Activated naive CD4-positive, alpha-beta T cell treated with anti-CD3 and anti-CD28 coated beads, Interleukin-2, amount 50 U/mL, for 24 hours (primary cell): ENCODE results near the gene DSCAM.

Experiments used
- H3K27ac Mint-ChIP-seq: one replicate; pipeline ENCODE4 v1.8.0; 2021; ENCODE audit warnings: mild to moderate bottlenecking, mixed read lengths
- H3K27me3 Mint-ChIP-seq: one replicate; pipeline ENCODE4 v1.8.0; 2021; ENCODE audit warnings: mixed read lengths
- H3K36me3 Mint-ChIP-seq: one replicate; pipeline ENCODE4 v1.8.0; 2021; ENCODE audit warnings: mixed read lengths
- H3K4me1 Mint-ChIP-seq: one replicate; pipeline ENCODE4 v1.8.0; 2021; ENCODE audit warnings: mixed read lengths
- H3K4me3 Mint-ChIP-seq: one replicate; pipeline ENCODE4 v1.8.0; 2021; ENCODE audit warnings: mild to moderate bottlenecking, mixed read lengths
- H3K9me3 Mint-ChIP-seq: one replicate; pipeline ENCODE4 v1.8.0; 2021; ENCODE audit warnings: mixed read lengths

The DSCAM gene

DNA sequence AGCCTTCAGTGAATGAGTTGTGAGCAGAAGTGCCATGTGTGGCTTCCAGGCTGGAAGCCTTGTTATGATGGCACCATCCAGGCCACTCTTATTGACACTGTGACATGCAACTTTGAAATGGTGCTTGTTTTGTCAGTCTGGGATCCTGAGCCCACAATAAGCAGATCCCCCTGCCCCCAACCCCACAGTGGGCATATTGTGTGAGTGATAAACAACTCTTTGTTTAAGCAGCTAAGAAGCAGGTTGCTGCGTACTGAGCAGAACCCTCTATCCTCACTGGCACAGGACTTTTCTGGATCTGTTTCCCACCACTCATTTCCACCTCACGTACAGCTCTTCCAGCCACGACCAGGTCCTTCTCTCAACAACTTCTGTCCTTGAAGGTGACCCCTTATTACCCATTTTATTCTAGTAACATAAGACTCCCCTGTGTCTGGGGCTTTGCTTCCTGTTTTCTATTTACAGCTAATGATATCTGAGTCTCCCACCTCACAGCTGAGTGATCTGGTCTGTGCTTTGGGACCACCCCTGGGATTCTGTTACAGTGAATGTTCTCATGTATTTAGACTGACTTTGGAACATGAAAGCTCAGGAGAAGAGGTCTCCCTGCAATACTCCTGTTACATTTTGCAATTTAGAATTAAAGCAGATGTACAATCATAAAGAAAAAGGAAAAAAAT, 604.2 kb downstream of the DSCAM start:
- no peaks in the 10 kb centered on the region for H3K36me3 Mint-ChIP-seq
- H3K4me3 Mint-ChIP-seq, result no peak overlapping the region
- no peaks in the 10 kb centered on the region for H3K9me3 Mint-ChIP-seq
- H3K27me3 Mint-ChIP-seq, result no peaks in the 10 kb centered on the region
- H3K27ac Mint-ChIP-seq, result no peak overlapping the region
- no peaks in the 10 kb centered on the region for H3K4me1 Mint-ChIP-seq

DNA sequence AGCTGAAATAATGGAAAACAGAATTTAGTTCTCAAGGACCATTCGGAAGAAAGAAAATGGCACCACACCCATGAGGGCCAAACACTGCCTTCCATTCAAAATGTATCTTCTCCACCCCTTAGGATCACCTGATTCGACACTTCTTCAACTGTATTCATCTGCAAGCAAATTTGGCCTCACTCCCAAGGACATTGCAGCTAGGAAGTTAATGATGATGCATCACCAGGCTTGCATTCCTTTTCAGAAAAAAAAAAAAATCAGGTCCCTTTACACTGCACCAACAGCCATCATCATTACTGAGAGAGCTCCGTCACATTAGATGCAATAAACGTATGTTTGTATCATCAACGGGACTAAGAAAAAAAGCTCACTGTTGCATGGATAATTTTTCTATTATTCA, 611.4 kb downstream of the DSCAM start:
- no peaks in the 10 kb centered on the region for H3K36me3 Mint-ChIP-seq
- no peak overlapping the region for H3K4me3 Mint-ChIP-seq
- no peaks in the 10 kb centered on the region for H3K9me3 Mint-ChIP-seq
- H3K27ac Mint-ChIP-seq, result no peak overlapping the region
- peaks cover 2% of the 10 kb centered on the region for H3K27me3 Mint-ChIP-seq
- no peaks in the 10 kb centered on the region for H3K4me1 Mint-ChIP-seq

DNA sequence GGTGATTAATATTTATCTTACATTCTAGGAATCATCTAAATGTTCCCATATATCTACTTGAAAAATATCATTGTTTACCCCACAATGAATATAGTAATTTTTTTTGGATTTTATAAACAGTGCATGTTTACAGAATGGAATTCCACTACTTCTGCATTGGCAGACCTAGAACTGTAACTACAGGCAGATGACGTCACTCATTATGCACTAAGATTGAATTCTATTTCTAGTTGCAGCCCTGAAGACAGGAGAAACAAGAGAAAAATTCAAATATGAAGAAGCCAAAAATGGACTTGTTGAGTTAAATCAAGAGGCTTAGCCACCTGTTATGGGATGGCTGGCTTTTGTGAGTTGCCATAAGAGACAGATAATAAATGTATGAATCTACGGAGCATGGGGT, 615.0 kb downstream of the DSCAM start:
- no peaks in the 10 kb centered on the region for H3K9me3 Mint-ChIP-seq
- no peaks in the 10 kb centered on the region for H3K4me1 Mint-ChIP-seq
- H3K27ac Mint-ChIP-seq, result no peak overlapping the region
- H3K27me3 Mint-ChIP-seq, result peaks cover 3% of the 10 kb centered on the region
- H3K36me3 Mint-ChIP-seq, result no peaks in the 10 kb centered on the region
- no peak overlapping the region for H3K4me3 Mint-ChIP-seq

DNA sequence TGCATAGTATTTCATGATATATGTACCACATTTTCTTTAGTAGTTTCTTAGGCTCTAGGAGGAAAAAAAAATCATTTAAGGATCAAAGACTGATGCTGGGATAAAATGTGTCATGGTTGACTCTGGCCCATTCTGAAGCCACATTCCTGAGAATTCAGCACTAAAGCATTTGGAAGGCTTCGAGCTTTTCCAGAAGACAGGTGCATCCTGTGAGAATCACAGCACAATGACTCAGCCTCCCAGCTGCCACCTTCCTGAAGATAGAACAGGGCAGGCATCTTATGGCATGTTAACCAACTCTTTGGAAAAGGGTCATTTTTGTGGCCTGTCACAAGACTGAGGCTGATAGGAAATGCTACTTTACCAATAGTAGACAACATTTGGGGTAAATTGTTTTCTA, 619.9 kb downstream of the DSCAM start:
- peaks cover 2% of the 10 kb centered on the region for H3K27me3 Mint-ChIP-seq
- peaks cover 9% of the 10 kb centered on the region for H3K9me3 Mint-ChIP-seq
- no peaks in the 10 kb centered on the region for H3K36me3 Mint-ChIP-seq
- H3K27ac Mint-ChIP-seq, result no peak overlapping the region
- H3K4me3 Mint-ChIP-seq, result no peak overlapping the region
- H3K4me1 Mint-ChIP-seq, result no peaks in the 10 kb centered on the region

DNA sequence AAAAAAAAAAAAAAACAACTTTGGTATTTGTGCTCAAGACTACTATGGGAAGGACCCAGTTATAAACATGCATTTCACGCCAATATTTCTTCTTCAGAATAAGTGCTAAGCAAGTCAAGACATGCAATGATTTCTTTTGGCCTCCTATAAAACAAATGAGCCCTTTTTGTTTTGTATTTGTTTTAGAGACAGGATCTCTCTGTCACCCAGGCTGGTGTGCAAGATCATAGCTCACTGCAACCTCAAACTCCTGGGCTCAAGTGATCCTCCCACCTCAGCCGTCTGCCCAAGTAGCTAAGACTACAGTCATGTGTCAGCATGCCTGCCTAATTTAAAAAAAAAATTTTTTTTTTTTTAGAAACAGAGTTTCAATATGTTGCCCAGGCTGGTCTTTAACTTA, 631.0 kb downstream of the DSCAM start:
- Mint-ChIP-seq H3K9me3 (no peaks in the 10 kb centered on the region), H3K4me3 (no peak overlapping the region)

DNA sequence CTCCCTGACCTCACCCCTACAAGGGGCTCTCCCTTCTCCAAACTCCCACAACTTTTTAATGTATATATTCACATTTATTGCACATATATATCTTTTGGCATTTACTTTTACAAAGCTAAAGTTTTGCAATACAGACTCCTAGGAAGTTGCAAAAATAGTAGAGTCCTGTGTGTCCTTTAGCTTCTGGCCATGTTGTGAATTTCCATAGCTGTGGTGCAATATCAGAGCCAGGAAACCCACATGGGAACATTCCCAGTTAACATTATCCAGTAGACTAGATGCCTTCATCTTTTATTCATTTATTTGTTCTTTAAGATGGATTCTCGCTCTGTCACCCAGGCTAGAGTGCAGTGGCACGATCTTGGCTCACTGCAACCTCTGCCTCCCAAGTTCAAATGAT, 636.7 kb downstream of the DSCAM start:
- H3K4me3 Mint-ChIP-seq, result no peak overlapping the region
- H3K27me3 Mint-ChIP-seq, result peaks cover 2% of the 10 kb centered on the region
- H3K4me1 Mint-ChIP-seq, result no peaks in the 10 kb centered on the region
- H3K27ac Mint-ChIP-seq, result no peak overlapping the region
- no peaks in the 10 kb centered on the region for H3K36me3 Mint-ChIP-seq
- no peaks in the 10 kb centered on the region for H3K9me3 Mint-ChIP-seq

More for the DNA sequence above, 631.0 kb downstream of the DSCAM start:
- H3K27me3 Mint-ChIP-seq, result peaks cover 2% of the 10 kb centered on the region
- H3K36me3 Mint-ChIP-seq, result no peaks in the 10 kb centered on the region
- no peaks in the 10 kb centered on the region for H3K4me1 Mint-ChIP-seq
- no peak overlapping the region for H3K27ac Mint-ChIP-seq

DNA sequence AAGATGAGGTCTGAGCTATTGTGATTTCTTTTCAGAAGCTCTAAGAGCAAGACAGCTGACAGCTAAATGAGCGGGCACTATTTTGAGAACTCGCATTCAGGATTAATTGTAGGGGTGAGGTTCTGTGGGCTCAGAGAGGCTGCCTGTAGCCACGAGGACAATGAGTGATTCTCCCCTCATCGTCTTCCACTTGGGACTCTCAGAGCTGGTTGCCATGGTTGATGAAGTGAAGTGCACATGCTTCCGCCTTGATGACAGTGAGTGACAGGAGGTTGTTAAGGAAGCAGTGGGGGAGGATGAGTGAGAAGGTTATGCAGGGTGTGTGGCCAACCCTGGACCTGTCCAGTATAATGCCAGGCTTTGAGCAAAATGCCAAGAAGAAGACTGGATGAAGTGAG, 638.0 kb downstream of the DSCAM start:
- H3K4me3 Mint-ChIP-seq, result no peak overlapping the region
- no peaks in the 10 kb centered on the region for H3K9me3 Mint-ChIP-seq
- no peaks in the 10 kb centered on the region for H3K4me1 Mint-ChIP-seq
- no peak overlapping the region for H3K27ac Mint-ChIP-seq
- no peaks in the 10 kb centered on the region for H3K36me3 Mint-ChIP-seq
- peaks cover 2% of the 10 kb centered on the region for H3K27me3 Mint-ChIP-seq

DNA sequence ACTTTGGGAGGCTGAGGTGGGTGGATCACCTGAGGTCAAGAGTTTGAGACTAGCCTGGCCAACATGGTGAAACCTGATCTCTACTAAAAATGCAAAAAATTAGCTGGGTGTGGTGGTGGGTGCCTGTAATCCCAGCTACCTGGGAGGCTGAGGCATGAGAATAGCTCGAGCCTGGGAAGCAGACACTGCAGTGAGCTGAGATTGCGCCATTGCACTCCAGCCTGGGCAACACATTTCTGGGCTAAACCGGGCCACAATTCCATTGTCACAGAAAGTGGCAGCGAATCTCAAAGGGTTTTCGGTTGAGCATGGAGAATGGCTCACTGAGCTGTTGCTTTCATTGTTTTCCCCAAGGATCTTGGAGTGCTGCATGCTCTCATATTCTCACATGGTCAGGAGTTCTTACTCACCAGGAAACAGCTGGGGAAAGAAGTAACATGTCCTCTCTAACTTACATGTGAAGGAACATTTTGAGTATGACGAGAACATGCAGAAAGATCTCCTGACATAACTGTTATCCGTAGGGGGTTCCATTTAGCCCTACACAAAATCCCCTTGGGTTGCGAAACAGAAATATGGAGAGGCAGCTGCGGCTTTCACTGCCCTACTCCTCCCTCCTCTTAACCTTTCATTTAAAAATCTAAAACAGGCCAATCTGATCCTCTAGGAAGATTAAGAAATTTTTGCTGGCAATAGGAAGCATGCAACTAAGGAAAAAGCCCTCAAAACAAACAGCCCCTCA, 638.6 kb downstream of the DSCAM start:
- Mint-ChIP-seq H3K4me3 (no peak overlapping the region), H3K27me3 (peaks cover 2% of the 10 kb centered on the region), H3K27ac (no peak overlapping the region), H3K9me3 (no peaks in the 10 kb centered on the region), H3K4me1 (no peaks in the 10 kb centered on the region), H3K36me3 (no peaks in the 10 kb centered on the region)

DNA sequence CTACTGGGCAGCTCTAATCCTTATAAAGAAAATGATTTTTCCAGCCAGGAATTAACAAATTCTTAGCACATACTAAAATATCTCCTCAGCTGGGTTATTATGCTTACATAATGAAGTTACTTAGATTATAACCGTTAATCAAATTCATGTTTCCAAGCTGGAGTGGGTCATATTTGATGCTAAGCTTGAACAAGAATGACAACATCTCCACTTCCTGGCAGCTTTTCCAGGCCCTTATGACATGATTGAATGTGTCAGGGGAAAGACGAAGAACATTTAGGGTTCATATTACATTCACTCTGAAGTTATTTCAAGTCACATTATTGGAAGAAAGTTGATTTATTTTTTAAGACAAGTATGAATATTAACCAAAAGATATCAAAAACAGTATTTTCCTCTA, 646.0 kb downstream of the DSCAM start:
- H3K27me3 Mint-ChIP-seq, result no peaks in the 10 kb centered on the region
- no peak overlapping the region for H3K27ac Mint-ChIP-seq
- no peaks in the 10 kb centered on the region for H3K36me3 Mint-ChIP-seq
- no peaks in the 10 kb centered on the region for H3K9me3 Mint-ChIP-seq
- H3K4me1 Mint-ChIP-seq, result no peaks in the 10 kb centered on the region
- no peak overlapping the region for H3K4me3 Mint-ChIP-seq

DNA sequence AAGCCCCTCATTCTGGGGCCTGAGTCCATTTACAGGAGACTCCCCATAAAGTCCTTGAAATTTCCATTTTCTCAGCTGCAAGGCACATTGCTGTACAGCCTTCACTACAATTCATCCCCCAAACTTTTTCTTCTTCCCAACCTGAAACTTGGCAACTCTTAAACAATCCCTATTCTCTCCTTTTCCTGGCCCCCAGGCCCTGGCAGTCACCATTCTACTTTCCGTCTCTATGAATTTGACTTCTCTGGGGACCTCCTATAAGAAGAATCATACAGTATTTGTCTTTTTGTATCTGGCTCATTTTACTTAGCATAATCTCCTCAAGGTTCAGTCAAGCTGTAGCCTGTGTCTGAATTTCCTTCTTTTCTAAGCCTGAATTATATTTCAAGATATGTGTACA, 646.8 kb downstream of the DSCAM start:
- no peaks in the 10 kb centered on the region for H3K4me1 Mint-ChIP-seq
- no peak overlapping the region for H3K4me3 Mint-ChIP-seq
- no peaks in the 10 kb centered on the region for H3K27me3 Mint-ChIP-seq
- no peaks in the 10 kb centered on the region for H3K9me3 Mint-ChIP-seq
- no peaks in the 10 kb centered on the region for H3K36me3 Mint-ChIP-seq
- no peak overlapping the region for H3K27ac Mint-ChIP-seq

DNA sequence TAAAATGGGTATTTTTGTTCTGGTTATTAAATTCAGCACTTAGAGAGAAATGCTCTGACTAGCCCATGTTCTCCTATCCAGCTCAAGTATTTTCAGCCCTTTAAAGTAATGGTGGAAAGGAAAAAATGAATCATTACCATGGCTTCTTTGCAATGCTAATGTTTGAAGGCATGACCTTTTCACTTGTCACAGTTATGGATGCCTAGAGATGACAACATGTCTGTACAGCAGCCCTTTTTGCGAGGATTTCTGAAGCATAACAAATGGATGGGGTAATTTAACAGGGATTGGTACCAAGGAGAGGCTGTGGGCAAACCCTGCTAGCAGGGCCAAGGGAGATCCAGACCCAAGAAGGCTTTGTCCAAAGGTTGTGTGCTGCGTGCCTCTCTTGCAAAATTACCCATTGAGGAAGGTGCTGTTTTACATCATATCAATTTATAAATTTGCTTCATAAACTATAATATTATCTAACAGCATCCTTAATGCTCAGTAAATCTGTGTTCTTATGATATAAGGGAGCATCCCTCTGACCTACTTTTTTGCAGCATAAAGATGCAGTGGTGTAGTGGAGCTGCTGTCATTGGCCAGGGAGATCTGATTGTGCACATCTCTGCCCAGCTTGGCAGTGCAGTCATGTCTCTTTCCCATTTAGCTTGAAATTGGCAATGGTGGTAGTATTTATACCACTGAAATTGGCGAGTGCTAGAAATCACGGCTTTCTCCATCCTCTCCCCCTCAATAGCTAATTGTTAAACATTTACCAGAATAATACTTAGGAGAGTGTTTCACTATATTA, 652.6 kb downstream of the DSCAM start:
- Mint-ChIP-seq H3K4me1 (no peaks in the 10 kb centered on the region), H3K9me3 (no peaks in the 10 kb centered on the region), H3K36me3 (no peaks in the 10 kb centered on the region), H3K4me3 (no peak overlapping the region), H3K27me3 (peaks cover 2% of the 10 kb centered on the region), H3K27ac (no peak overlapping the region)

DNA sequence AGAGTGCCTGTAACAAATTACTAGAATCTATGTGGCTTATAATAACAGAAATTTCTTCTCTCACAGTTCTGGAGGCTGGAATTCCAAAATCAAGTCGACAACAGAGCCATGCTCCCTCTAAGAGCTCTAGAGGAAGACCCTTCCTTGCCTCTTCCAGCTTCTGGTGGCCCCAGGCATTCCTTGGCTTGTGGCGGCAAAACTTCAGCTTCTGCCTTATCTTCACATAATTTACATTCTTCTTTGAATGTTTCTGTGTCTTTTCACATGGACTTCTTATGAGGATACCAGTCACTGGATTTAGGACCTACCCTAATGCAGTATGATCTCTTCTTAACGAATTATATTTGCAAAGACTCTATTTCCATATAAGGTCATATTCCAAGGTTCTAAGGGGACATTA, 655.3 kb downstream of the DSCAM start:
- Mint-ChIP-seq H3K4me3 (no peak overlapping the region), H3K27ac (no peak overlapping the region), H3K9me3 (no peaks in the 10 kb centered on the region), H3K4me1 (no peaks in the 10 kb centered on the region), H3K27me3 (peaks cover 2% of the 10 kb centered on the region), H3K36me3 (no peaks in the 10 kb centered on the region)

DNA sequence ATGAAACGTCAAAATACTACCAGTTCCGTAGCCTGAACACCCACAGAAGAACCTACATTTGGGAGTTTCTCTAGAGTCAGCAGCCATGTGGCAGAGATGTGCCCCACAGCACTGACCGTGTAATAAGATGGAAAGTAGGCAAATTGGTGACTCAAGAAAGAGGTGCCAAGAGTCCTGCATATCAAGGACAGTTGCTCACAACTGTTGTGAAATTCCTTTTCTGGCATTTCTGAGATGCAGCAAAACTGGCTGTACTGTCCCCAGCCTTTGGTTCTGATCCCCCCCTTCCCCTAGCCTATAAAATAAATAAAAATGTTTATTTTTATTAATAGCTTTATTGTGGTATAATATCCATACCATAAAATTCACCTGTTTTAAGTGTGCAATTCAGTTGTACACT, 655.8 kb downstream of the DSCAM start:
- Mint-ChIP-seq H3K36me3 (no peaks in the 10 kb centered on the region), H3K27ac (no peak overlapping the region), H3K9me3 (no peaks in the 10 kb centered on the region), H3K4me3 (no peak overlapping the region), H3K27me3 (peaks cover 2% of the 10 kb centered on the region), H3K4me1 (no peaks in the 10 kb centered on the region)

DNA sequence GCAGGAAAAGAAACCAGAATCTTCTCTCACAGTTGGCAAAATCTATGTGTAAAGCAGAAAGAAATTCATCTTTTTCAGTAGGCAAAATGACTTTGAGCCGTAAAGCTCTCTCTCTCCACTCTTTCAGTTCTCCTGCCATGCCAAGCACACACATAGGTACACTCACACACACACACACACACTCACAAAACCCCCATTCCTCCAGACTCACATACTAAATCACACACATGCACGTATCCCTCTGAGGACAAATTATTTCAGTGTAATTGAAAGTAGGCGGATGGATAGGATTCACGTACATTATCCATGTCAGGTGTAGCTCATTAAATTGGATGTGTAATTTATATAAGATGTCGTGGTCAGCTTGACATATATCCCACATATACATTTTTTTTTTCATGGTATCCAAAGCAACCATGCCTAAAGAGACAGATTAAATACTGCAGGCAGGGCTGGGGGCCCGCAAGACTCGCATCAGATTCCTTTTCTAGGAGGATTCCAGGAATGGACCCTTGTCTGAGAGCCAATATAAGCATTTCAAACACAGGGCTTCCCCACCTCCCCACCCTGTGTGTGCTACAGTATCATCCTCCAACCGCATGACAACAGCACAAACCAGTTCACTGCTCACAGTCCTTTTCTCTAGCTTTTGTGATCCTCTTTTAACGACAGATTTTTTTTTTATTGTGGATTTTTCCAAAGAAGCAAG, 658.9 kb downstream of the DSCAM start:
- Mint-ChIP-seq H3K27me3 (peaks cover 2% of the 10 kb centered on the region), H3K4me1 (no peaks in the 10 kb centered on the region), H3K27ac (no peak overlapping the region), H3K9me3 (no peaks in the 10 kb centered on the region), H3K36me3 (no peaks in the 10 kb centered on the region), H3K4me3 (no peak overlapping the region)

DNA sequence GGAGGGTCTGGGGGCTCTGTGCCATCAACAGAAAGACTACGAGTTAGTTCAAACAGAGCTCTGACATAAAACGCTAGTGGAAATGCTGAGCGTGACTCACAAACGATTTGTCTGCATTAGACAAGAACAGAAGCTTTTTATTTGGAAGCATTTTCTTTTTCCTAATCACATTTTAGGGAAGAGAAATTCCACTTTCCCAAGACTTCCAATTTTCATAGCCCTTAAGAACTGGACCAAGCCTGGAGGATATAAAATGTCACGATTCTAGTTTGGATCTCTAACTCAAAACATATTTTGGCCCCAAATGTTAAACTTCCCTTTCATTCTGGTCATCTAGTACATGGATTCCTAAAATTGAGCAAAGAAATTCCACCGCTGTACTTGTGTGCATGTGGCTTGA, 659.7 kb downstream of the DSCAM start:
- no peaks in the 10 kb centered on the region for H3K36me3 Mint-ChIP-seq
- peaks cover 2% of the 10 kb centered on the region for H3K27me3 Mint-ChIP-seq
- H3K9me3 Mint-ChIP-seq, result no peaks in the 10 kb centered on the region
- H3K4me1 Mint-ChIP-seq, result no peaks in the 10 kb centered on the region
- no peak overlapping the region for H3K27ac Mint-ChIP-seq
- no peak overlapping the region for H3K4me3 Mint-ChIP-seq

DNA sequence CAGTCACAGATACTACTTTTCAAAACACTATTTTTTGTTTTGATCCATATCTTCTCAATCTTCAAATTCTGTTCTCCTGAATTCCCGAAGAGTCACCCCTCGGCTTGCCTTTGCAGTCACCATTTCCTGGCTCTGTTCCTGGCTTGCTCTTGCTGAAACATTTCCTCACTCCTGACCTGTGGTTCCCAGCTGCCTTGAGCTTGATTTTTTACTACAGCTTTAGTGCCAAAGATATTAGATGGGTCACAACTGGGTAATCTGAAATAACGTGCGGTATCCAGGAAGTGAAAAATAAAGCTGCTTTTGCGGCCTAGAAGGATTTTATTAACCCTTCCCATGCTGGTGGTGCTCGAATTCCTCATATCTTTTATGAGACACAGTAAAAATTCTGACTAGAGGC, 660.9 kb downstream of the DSCAM start:
- Mint-ChIP-seq H3K4me1 (no peaks in the 10 kb centered on the region), H3K9me3 (peaks cover 11% of the 10 kb centered on the region), H3K27ac (no peak overlapping the region), H3K27me3 (peaks cover 2% of the 10 kb centered on the region), H3K4me3 (no peak overlapping the region), H3K36me3 (no peaks in the 10 kb centered on the region)
